Ishikawa (cell line): ENCODE measurements around the gene LY9.

Experiments
- CEBPB ChIP-seq: IDR thresholded peaks from 2 replicates; pipeline ENCODE4 v1.6.1; 2012
- EP300 ChIP-seq: IDR thresholded peaks from 2 replicates; pipeline ENCODE4 v1.6.1; 2012; ENCODE audit warnings: borderline replicate concordance
- FOXM1 ChIP-seq: IDR thresholded peaks from 2 replicates; pipeline ENCODE4 v1.6.1; 2012; ENCODE audit warnings: low read depth, borderline replicate concordance
- MAX ChIP-seq: IDR thresholded peaks from 2 replicates; pipeline ENCODE4 v1.6.1; 2012
- RAD21 ChIP-seq: IDR thresholded peaks from 2 replicates; pipeline ENCODE4 v1.6.1; 2012; ENCODE audit warnings: low read depth
- REST ChIP-seq: IDR thresholded peaks from 2 replicates; pipeline ENCODE4 v1.6.1; 2012; ENCODE audit warnings: low read depth, mild to moderate bottlenecking
- TAF1 ChIP-seq: IDR thresholded peaks from 2 replicates; pipeline ENCODE4 v1.6.1; 2012; ENCODE audit warnings: low read depth, mild to moderate bottlenecking
- TEAD4 ChIP-seq: IDR thresholded peaks from 2 replicates; pipeline ENCODE4 v1.6.1; 2012
- YY1 ChIP-seq: IDR thresholded peaks from 2 replicates; pipeline ENCODE4 v1.6.1; 2012; ENCODE audit warnings: low read depth
- ZBTB7A ChIP-seq: IDR thresholded peaks from 2 replicates; pipeline ENCODE4 v1.6.1; 2012; ENCODE audit warnings: low read depth

GRCh38 chr1:160860840-160861505 lies 65.0 kb downstream of the LY9 start:
- no peak for TF ChIP-seq TEAD4
- TF ChIP-seq RAD21 = no peak
- no peak for TF ChIP-seq CEBPB
- no peak for TF ChIP-seq MAX
- no peak for TF ChIP-seq EP300
- no peak for TF ChIP-seq TAF1
- TF ChIP-seq REST = no peak
- TF ChIP-seq YY1 = no peak
- TF ChIP-seq FOXM1 = no peak
- TF ChIP-seq ZBTB7A = no peak
